ENCODE results near the gene PDLIM1.

PDLIM1 gene

DNA sequence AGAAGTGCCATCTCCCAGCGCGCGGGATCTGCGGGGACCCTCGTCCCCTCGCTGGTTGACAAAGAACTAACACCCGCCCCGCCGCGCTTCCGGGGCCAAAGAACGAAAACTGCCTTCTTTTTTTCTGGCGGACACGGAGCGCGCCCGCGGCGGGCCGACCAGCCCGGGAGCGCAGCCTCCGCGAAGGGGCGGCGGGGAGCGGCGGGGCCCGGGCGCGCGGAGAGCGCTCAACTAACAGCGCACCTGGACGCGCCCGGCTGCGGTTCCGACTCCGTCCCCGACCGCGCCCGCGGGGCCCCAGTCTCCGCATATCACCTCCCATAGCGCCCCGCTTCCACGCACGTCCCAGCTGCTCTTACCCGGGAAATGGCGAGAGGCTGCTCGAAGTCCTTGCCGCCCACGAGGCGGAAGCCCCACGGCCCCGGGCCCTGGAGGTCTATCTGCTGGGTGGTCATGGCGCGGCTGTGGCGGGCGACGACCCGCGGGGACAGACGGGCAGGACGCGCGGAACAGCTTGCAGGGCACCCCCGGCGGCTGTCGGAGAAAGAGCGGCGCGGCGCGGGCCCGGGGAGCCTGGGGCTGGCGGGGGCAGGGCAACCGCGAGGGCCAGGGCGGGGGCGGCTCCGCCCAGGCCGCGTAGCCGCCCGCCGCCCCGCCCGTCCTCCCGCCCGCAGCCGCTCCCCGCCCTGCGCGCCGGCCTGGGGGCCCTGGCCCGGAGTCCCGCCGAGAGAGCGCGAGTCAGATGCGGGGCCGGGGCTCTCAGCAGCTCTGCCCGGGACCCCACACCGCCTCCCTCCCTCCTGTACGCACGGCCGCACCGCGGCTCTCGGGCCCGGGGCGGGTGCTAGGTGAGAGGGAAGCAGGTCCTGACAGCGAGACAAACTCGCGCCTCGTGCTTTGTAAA is at the start of gene PDLIM1:
PDLIM1 (minus strand) TSS at position 543 of the 904 bp plus-strand sequence; CDS start at position 455, 88 bp downstream.
- DNase-seq, result peak; percentile 11

- DNase-seq, result no peak
Observed at GRCh38 chr10:95339863-95340262, 49.1 kb upstream of the PDLIM1 start.

- DNase-seq, result no peak
Observed at GRCh38 chr10:95337423-95338160, 46.8 kb upstream of the PDLIM1 start.

DNA sequence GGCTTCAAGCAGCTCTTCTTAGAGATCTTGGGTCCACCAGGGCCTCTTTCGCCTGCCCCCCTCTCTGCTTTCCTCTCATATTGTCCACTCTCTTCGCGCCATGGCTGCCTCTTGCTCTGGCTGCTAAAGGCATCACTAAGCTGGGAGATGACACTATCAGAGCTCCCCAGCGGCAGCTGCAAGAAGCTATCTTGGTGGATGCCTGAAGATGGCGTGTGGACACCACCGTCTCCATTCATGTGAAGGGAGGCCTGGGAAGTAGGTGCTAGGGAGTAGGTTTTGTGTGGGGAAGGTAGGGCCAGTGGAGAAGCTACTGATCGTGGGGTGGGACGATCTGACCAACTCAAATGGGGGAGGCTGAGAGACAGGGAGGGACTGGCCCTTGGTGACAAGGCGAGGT is 45.9 kb upstream of the PDLIM1 start:
- DNase-seq, result no peak

DNA sequence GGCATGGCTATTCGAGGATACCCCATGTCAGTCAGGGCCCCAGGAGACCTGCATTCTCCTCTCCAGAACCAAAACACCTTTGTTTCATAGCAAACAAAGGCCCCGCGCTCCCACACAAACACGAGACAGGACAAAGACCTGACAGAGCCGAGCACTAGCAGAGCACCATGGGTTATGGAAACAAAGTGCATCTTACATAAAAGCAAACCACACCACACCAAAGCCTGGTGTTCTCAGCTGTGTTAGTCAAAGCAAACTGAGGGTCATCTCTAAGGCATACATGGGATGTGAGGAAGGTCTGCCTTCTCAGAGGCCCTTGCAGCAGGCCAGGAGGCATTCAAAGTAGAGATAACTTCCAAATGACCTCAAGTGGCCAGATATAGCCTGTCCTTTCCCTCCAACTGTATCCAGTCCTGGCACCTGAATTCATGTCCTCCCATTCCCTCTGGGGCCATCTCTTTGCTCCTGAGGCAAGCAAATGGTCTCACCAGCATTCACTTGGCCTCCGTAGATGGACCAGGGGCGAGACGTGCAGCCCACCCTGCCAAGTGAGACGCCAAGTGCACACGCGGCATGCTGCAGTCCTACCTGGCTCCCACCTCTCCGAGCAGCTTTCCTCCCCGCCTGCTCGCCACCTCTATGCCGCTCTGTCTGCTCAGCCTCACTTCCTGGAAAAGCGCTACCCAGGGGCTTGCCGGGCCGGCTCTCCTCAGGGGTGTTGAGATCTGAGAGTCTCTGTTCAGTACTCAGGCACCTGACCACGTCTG is 45.3 kb upstream of the PDLIM1 start:
- DNase-seq, result no peak

- DNase-seq, result no peak
Observed at GRCh38 chr10:95334805-95335144, 44.0 kb upstream of the PDLIM1 start.

- DNase-seq, result no peak
Observed at GRCh38 chr10:95333997-95334804, 43.4 kb upstream of the PDLIM1 start.

DNA sequence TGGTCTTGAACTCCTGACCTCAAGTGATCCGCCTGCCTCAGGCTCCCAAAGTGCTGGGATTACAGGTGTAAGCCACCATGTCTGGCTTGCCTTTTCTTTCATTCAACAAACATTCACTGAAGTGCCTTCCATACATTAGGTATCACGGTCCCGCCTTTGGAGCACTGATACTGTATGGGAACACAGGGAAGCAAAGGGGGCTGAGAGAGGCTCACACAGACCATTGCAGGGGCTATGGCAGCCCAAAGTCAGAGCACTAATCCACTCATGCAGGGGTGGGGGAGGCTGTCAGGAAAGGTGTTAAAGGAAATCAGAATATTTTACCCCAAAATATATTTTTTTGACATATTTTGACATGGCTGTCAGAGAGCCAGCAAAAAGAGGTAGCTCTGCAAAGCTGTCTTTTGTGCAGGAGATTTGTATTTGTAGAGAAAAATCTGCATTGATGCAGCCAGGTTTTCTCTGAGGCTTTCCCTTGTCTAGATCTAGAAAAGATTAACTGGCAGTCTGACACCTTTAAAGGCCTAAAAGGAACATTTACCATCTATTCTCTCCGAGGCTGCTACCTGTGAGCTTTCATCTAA is 42.0 kb upstream of the PDLIM1 start:
- DNase-seq, result no peak

- DNase-seq, result no peak
Observed at GRCh38 chr10:95331596-95332130, 40.9 kb upstream of the PDLIM1 start.

DNA sequence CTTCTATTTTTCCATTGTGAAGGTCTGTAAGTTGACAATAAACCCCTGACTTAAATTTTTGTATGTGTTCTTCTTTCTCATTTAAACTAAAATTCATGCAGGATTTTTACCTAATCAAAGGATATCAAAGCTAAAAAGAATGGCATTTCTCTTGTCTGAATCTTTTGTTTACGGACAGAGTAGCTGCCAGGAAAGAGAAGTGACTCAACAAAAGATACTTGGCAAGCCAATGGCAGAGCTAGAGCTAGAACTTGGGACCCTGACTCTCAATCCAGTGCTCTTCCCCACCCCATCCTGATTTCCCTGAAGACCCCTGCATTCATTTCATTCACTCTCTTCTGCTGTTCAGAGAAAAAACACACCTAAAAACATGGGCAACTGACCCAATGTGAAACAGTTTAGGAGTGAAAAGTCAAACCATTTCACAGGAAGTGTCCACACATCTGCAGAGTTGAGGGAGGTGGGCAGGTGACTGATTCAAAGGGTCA is 40.2 kb upstream of the PDLIM1 start:
- DNase-seq, result no peak

DNA sequence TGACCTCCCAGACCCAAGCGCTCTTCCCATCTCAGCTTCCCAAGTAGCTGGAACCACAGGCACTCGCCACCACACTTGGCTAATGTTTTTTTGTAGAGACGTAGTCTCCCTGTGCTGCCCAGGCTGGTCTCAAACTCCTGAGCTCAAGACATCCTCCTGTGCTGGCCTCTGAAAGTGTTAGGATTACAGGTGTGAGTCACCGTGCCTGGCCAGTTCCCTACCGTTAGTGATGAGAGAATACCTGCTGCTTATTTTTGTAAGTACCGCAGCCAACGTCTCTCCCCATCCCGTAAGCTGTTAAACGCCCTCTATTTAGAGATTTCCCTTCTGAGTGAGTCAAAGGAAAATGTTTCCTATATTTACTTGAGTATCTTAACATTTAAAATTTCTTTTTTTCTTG is 38.5 kb upstream of the PDLIM1 start:
- no peak for DNase-seq

DNA sequence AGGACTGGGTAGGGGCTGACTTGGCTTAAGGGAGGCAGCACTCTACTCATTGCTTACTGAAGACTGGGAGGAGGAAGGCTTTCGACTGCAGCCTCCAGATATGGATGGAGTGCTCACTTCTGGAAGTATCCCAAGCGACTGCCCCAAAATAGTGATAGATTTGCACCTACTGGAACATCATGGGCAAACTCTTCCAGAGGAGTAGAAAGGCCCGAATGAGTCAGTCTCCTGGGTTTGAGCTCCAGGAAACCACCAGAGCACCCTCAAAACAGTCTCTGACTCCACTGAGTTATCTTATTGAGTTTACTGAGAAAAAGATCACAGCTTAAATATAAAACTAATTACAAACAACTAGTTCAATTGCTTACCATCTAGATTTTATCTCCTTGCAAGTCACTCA is 37.2 kb upstream of the PDLIM1 start:
- no peak for DNase-seq

- DNase-seq, result no peak
Observed at GRCh38 chr10:95327367-95327766, 36.6 kb upstream of the PDLIM1 start.

- no peak for DNase-seq
Observed at GRCh38 chr10:95326396-95326795, 35.6 kb upstream of the PDLIM1 start.

DNA sequence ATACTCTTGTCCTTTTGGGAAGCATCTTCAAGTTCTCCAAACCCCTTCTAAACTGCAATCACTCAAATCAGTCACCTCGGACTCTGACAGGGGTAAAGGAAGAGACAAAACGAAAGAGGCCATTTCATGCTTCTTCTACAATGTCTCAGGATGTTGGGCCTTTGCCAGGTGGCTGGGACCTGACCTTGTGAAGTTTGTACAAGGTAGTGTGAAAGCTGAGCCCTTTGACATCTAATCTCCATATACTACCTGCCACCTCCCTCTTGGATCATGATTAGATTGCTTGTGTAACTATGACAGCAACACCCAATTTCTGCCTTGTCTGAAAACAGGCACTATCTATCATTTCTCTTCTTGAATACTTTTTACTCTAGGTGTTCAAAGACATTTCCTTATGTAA is 35.1 kb upstream of the PDLIM1 start:
- DNase-seq, result no peak

DNA sequence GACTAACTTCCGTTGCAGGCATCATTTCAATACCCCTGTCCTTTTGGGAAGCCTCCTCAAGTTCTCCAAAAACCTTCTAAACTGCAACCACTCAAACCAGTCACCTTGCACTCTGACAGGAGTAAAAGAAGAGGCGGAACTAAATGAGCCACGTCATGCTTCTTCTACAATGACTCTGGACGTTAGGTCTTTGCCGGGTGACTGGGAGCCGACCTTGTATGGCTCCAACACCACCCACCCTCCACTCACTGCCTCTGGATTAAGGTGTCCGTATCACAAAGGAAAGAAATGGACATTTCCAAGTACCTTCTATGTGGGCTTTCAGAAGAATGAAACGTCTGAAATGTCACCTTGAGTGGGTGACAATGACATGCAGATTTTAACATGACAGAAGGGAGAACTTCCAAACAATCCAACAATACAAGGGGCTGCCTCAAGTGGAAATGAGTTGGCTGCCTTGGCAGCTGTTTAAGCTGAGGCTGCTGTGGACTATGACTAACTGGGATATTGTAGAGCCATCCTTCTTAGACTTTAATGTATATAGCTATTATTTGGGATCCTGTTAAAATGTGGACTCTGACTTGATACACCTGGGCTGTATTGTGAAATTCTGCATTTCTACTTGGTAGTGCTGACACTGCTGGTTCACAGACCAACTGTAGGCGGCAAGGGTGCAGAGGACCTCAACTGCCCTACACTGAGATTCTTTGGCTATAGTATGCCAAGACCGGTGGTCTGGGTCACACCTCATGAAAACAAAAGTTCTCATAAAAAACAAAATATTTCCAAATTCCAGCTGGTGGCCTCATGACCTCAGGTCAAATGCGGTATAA is 33.8 kb upstream of the PDLIM1 start:
- no peak for DNase-seq

DNA sequence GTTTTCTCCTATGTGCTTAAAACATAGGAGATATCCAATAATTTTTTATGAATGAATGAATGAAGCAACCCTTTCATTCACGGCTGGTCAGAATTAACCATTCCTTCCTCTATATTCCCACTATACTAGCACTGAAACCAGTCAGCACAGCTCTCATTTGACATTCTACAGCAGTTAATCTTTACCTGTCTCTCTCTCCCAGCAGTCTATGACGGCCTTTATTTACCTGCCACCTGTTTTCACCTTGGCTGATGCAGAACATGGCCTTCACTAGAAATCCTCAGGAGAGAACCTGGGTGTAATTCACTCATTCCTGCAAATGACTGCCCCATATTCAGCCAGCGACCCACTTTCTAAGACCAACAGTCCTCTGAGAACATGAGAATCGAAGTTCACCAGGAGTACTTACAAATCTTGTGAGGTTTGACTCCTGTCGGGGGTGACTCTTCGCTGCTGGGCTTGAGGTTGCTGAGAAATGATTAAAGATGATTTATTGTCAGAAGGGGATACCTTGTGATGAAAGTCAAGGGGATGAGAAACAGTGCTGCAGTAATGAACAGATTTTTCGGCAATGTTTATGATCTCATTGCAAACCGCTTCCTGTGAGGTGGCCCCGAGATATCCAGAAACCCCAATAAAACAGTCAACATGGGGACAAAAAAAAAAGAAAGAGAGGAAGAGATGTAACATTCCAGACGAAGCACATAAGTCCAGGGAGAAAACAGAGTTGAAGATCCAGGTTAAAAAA is 30.9 kb upstream of the PDLIM1 start:
- DNase-seq, result no peak

GRCh38 chr10:95319239-95319638 is 28.4 kb upstream of the PDLIM1 start:
- no peak for DNase-seq

GRCh38 chr10:95315509-95315908 is 24.7 kb upstream of the PDLIM1 start:
- no peak for DNase-seq
